NCI-H446 treated with DMSO at 0.1 percent for 48 hours (cell line): ENCODE measurements around the gene ZC3H7A.
A peak's percentile ranks its signal among the peaks of the same experiment; 100 is the strongest.

Experiments used
- DNase-seq: peaks from one replicate; lab custom pipeline; 2025; lab: John Stamatoyannopoulos, UW

The ZC3H7A gene

DNA sequence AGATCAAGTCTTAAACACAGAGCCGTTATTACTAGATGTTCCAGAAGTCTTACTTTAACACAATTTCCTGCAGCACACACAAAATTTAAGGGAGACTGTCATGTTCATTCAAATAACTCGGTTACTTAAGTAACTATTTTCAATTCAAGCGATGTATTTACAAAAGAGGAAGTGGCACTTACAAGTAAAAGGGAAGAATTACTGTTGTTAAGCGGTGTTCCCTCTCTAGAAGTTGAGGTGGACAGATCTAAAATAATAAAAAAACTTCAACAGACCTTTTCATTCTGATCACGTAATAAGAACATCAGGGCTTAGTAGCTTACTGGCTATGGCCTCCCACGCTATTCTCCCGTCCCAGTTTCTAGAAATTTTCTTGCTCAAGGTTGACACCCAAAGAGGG is 28.2 kb downstream of the ZC3H7A start:
- no peak for DNase-seq

DNA sequence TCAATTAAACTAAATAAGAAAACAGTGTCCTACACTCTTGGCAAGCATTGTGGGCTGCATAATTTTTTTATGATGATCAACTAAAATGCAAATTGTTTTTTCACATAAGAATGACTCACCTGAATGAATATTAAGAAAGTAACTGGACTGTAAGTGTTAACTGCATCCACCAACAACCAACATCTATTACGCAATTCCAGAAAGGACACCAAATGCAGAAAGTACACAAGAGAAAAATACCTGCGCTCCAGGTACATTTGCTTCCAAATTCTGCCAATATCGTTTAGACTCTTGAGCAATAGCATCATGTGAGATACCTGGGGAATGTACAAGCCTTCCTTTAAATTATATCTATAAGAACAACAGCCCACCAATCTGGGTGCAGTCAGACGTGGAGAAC is 34.6 kb downstream of the ZC3H7A start:
- no peak for DNase-seq

DNA sequence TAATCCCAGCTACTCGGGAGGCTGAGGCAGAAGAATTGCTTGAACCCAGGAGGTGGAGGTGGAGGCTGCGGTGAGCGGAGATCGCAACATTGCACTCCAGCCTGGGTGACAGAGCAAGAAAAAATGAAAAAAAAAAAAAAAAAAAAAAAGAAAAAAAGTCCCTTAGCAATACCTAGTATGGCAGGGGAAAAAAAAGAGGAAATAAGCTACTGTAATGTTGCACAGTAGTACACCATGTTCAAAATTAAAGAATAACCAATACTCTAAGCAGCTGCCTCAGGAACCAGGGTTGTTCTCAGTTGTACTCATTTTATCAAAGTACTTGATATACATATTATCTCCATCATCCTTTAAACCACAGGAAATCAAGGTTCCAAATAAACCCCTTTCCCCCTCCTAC is 37.1 kb downstream of the ZC3H7A start:
- DNase-seq, result no peak

DNA sequence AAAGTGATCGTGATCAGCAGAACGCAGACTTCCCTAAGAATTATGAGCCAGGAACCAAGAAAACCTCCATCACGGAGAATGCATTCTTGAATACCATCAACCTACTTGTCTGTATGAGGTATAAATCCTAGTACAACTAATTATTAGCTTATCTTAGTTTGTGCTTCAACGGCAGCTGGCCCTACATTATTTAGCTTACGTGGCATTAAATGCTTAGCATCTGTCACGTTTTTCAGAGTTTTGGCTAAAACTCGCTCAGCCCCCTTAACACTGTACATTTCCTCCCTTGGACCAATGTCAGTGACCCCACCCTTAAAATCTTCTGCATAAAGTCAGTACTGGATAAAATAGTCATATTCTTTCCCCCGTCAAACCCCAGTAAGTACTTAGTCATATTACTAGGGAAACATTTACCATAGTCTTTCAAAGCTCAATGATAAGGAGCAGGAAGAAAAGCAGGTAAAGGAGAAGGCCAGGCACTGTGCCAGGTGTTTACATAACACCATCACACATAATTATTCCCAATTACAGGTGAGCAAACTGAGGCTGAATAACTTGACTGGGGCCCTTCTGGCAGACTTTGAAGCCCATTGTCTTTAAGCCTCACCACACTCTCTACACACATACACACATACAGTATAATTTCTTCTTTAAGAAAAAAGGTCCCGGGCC is 37.8 kb downstream of the ZC3H7A start:
- DNase-seq, result no peak

DNA sequence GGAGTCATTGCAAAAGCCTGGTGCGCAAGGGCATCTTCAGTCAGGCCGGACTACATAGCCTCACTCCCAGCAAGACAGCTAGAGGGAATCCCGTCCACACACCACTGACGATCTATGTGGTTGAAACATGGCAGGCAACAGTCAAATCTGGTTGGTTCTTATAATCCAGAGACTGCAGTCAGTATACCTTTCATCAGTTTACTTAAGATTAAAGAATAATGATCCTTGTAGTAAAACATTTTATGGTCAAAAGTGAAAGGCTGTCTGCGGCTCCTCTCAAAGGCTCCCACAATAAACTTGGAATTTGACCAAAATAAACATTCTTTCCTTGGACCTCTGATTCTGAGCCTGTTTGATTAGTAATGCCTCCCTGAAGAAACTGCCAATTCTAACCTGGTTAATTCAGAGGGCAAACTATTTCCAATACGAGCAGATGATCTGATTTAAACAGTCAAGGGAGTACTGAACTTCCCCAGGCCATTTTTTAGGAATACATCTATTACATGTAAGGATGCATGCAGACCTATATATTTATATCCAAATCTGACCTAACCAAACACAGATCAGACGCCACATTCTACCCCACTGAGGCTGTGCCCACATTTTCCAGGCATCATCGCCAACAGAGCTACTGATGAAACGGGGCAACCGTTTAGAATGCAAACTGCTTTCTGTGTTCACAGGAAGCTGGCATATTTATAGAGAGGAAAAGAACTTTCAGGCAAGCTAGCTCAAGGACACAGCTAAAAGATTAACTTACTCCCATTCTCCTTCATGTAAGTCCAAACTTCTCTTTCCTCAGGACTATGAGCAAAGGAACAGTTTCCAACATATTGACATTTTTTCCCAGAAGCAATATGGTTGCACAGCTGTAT is 39.1 kb downstream of the ZC3H7A start:
- no peak for DNase-seq

DNA sequence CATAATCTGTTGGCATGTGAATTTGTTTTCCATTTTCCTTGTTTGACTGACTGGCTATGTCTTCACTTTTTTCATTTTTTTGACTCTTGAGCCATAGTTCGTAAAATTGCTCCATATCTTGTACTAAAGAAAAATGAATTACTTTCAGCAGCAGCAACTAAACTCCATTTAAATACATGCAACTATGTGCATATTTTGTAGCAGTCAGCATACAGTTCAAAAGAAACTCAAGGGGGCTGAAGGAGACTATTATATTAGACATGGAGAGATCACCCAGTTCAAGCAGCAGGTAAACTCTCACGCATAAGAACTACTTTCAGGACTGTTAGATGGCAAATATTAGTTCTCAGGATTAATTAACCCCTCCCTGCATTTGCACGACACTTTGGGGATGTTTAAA is 40.8 kb downstream of the ZC3H7A start:
- DNase-seq, result no peak

DNA sequence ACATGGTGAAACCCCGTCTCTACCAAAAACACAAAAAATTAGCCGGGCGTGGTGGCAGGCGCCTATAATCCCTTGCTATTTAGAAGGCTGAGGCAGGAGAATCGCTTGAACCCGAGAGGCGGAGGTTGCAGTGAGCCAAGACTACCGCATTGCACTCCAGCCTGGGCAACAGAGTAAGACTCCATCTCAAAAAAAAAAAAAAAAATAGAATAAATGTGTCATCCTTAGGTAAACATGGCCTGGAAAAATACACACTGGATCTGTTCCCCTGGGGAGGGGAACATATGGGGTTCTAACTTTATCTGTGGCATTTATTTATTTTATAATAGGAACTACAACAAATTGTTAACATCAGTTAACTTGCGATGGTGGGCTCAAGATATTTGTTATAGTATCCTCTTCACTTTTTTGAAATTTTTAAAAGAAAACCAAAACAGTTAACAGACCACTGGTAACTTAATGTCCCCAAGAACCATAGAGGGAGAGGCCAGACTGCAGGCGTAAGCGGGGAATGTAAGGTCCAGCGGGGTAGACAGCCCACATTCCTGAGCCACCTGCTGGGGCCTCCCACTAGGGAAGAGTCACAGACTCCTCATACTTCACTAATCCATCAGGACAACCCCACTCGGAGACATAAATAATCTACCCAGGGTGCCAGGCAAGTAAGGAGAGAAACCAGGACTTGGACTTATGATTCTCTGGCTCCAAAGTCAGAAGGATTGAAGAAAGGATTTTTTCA is 41.9 kb downstream of the ZC3H7A start:
- DNase-seq, result no peak

DNA sequence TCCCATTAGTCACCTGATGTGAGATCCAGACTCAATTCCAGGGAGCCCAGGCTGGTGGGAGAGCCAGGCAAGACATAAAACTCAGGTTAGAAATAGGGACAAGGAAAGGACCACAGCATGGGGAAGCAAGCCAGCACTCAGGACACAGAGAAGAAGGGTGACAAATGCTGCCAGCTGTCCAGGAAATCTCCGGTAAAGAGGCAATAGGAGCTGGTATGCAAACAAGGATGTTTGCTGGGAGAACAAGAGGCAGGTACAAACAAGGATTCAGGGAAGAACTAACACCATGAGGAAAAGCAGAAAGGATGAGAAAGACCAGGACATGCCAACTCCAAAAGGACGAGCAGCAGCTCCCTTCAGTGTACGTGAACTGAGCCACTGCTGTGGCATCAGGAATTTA is 44.2 kb downstream of the ZC3H7A start:
- DNase-seq, result no peak

DNA sequence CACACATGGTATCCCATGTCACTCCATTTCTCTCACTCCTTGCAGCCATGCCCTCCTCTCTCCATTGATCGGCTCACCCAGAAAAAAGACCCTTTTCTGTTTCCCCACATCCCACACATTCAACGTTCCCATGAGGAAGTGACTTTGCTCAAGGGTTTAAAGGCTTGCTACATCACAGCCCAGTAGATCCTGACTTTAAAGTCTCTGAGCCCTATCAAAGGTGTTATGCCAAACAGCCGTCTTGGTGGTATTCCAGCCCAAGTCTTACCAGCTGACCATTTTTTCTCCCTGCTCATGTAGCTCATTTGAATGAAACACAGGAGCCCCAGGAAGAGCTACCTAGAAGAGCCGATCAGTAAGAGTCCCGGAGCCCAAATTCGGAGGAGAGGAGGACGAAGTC is 47.0 kb downstream of the ZC3H7A start:
- no peak for DNase-seq

DNA sequence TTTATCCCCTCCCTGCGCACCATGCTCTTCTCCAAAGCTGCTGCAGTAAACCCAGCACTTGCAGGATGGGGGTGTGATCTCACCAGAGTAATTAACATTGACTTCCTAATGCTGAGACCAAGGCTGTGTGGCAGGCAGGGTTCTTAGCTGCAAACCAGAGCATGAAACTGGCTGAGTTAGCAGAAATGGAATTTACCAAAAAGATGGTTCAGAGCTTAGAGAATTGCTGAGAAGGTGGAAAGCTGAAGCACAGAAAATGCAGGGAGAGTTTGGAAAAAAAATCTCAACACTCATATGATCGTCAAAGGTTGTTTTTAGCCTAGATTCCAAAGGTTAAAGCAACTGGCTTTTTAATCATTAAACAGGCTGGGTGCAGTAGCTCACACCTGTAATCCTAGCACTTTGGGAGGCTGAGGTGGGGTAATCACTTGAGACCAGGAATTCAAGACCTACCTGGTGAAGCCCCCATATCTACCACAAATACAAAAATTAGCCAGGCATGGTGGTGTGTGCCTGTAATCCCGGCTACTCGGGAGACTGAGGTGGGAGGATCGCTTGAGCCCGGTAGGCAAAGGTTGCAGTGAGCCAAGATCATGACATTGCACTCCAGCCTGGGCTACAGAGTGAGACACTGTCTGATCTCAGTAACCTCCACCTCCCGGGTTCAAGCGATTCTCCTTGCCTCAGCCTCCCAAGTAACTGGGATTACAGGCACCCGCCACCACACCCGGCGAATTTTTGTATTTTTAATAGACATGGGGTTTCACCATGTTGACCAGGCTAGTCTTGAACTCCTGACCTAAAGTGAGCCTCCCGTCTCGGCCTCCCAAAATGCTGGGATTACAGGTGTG is 48.4 kb downstream of the ZC3H7A start:
- DNase-seq, result no peak

DNA sequence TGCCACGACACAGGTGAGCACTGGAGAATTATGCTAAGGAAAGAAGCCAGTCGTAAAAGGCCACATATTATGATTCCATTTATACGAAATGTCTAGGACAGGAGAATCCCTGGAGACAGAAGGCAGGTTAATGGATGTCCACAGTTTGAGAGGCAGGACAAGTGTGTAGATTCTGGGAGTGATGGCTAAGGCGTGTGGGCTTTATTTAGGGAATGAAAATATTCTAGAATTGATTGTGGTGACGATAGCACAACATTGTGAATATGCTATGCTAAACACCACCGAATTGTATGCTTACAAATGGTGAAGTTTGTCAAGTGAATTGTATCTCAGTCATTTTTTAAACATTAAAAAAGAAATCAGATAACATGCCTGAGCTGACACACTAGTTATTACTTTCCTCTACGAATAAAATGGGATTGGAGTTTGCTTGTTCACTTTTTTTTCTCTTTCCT is 49.1 kb downstream of the ZC3H7A start:
- DNase-seq, result no peak

DNA sequence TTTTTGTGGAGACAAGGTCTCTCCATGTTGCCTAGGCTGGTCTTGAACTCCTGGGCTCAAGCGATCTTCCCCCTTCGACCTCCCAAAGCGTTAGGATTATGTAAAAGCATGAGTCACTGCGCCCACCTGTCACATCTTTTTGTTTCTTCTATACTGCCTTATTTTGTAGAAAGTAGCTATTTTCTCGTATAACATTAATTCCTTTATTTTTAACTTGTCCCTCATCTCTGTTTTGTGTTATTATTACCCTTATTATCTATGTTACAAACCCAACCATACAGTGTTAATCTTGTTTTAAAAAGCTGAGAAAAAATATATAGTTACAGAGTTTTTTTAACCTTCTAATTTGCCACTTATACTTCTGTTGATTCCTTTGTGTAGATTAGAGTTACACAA is 53.0 kb downstream of the ZC3H7A start:
- DNase-seq, result no peak

DNA sequence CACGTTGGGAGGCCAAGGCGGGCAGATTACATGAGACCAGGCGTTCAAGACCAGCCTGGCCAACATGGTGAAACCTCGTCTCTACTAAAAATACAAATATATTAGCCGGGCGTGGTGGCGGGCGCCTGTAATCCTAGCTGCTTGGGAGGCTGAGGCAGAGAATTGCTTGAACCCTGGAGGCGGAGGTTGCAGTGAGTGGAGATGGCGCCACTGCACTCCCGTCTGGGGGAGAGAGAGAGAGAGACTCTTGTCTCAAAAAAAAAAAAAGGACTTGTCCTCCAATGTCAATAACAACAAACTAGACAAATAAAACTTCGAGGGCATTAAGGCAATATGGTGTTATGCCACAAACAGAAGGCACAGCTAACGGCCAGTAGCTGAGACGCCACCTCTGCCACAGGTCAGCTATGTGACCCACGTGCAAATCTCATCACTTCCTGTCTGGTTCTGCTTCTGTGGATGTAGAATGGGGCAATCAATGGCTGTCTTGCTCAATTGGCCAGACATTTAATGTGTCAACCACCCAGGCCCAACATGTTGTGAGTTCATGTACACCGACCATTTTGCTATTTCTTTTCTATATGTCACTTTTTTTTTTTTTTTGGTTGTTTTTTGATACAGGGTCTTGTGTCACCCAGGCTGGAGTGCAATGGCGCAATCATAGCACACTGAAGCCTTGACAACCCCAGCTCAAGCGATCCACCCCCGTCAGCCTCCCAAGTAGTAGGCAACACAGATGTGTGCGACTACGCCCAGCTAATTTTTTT is 53.6 kb downstream of the ZC3H7A start:
- no peak for DNase-seq

DNA sequence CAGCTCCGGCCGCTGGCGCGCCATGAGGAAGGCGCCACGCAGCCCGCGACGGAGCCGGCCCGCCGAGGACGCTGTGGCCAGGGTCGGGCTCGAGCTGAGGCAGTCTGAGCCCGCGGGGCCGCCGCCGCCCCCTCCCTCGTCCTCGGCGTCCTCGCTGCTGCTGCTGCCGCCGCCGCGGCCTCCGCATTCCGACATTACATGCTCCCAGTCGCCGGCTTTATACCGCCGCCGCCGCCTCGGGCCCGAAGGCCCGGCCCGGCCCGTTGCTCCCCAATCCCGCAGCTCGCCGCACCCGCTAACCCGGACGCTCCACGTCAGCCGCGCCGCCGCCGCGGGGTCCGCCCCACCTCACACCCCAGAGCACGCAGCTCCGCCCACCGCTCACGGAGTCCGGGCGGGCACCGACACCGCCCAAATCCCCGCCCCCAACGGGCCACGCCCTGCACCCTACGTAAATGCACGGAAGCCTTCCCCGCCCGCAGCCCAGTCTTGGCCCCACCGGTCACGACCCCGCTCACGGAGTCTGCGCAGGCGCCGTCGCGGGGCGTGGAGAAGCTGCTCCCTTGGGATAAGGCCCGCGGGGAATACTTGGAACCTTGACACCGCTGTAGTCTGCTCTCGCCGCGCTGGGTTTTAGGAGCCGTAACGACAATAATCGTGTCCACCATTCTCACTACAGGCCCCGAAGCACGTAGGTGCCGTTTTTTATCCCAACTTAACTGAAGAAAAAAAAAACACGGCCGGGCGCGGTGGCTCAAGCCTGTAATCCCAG is 54.3 kb downstream of the ZC3H7A start, which contains the start of gene TXNDC11:
TSS of gene TXNDC11 (minus strand) at position 322 of the 772 bp plus-strand sequence. CDS start at position 195, 127 bp downstream.
- DNase-seq, result peak; percentile 93

DNA sequence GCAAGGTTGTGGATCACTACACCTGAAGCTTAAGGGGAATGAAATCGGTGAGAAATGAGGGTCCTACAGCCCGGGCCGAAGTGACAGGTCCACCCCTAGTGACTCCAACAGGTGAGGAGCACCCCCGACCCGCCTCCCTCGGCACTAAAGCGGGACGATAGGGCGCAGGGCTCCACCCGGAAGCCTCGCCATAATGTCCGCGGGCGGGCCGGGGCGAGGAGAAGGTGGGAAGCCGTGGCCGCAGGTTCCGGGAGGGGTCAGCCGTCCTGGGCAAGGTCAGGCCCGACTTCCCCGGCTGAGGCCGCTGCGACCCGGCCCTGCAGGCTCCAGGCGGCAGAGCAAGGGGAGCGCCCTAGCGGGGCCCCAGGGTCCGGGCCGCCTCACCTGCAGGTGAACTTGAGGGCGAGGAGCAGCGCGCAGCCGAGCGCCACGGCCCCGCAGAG is 54.9 kb downstream of the ZC3H7A start:
- no peak for DNase-seq

DNA sequence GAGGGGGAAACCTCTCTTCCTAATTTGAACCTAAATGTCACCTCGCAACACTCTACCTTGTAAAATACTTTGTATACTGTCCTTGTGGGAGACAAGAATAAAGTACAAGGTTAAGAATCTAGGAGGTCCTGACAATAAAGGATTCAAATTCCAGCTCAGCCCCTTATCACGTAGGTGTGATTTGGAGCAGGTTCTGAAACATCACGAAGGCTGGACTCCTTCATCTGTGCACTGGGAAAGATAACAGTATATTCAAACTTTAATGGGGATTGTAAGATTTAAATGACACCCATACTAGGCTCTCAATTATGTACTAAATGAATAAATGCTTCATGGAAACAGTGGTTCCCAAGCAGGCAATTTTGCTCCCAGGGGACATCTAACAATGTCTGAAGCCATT is 56.5 kb downstream of the ZC3H7A start:
- DNase-seq, result no peak

DNA sequence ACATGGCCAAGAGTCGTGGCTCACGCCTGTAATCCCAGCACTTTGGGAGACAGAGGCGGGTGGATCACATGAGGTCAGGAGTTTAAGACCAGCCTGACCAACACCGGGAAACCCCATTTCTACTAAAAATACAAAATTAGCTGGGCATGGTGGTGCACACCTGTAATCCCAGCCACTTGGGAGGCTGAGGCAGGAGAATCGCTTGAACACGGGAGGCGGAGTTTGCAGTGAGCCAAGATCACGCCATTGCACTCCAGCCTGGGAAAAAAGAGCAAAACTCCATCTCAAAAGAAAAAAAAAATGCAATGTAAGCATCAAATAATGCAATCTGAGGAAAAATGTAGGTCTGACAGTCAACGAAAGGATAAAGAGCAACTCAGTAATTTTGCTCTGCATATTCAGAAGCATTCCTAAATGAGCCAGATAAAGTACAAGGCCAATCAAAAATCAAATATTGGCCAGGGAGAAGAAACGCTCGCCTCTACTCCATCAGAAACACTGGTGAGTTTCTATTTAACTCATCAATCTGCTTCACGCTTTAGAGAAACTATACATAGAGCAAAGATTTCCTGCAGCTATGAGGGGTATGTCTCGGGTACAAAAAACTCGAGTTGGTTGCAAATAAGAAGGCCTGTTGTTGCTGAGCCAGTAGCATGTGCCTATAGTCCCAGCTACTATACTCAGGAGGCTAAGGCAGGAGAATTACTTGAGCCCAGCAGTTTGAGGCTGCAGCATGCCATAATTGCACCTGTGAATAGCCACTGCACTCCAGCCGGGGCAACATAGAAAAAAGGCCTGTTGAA is 58.1 kb downstream of the ZC3H7A start:
- no peak for DNase-seq

DNA sequence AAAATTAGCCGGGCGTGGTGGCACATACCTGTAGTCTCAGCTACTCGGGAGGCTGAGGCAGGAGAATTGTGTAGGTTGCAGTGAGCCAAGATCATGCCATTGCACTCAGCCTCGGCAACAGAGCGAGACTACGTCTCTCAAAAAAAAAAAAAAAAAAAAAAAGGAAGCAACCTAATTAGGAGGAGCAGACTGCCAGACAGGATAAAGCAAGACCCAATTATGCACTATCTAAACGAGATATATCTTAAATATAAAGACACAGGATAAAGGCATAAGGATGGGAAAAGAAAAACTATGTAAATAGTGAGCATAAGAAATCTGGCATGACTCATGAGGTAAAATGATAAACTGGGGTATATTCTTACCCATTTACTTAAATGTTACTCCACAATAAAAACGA is 59.3 kb downstream of the ZC3H7A start:
- no peak for DNase-seq

DNA sequence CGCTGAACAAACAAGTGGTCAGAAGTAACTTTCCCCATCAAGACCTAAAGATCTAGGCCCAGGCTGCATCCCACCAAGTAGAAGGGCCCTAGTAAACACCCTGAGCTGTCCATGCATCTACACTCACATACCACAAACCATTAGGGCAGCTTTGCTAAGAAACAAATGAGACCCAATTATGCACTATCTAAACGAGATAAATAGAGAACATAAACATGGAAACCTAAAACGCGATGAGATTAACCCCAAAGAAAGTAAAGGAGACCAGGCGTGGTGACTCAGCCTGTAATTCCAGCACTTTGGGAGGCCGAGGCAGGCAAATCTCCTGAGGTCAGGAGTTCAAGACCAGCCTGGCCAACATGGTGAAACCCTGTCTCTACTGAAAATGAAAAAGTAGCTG is 60.2 kb downstream of the ZC3H7A start:
- DNase-seq, result no peak
